Neural progenitor cell (in vitro differentiated cells): ENCODE measurements around the gene CRIM1. TPM values are rescaled to one million over a fixed set of nuclear protein-coding genes. Genes with fewer than 3 reads are reported as not detected.

ENCODE experiments used
- DNase-seq: peaks from one replicate; pipeline ENCODE4 v3.0.0-alpha.2; 2016; ENCODE audit warnings: low spot score
- H2AFZ ChIP-seq: fragments of 200-600 bp; sonication (generic); replicated peaks from 2 replicates; pipeline ENCODE4 v1.6.1; 2016; ENCODE audit warnings: antibody characterized with exemption
- H3F3A ChIP-seq: fragments of 200-600 bp; sonication (generic); 2 replicates; pipeline ENCODE4 v1.6.1; 2016; ENCODE audit warnings: antibody characterized with exemption, low read depth
- H3K27ac ChIP-seq: fragments of 200-600 bp; sonication (generic); 2 replicates; pipeline ENCODE4 v1.5.1; 2016; ENCODE audit warnings: mild to moderate bottlenecking
- H3K27me3 ChIP-seq: fragments of 200-600 bp; sonication (generic); 2 replicates; pipeline ENCODE4 v1.6.1; 2016; ENCODE audit warnings: mild to moderate bottlenecking, moderate library complexity
- H3K36me3 ChIP-seq: fragments of 200-600 bp; sonication (generic); 2 replicates; pipeline ENCODE4 v1.5.1; 2016
- H3K4me1 ChIP-seq: fragments of 200-600 bp; sonication (generic); 2 replicates; pipeline ENCODE4 v1.6.1; 2016; ENCODE audit warnings: mixed run types
- H3K4me2 ChIP-seq: fragments of 200-600 bp; sonication (generic); 2 replicates; pipeline ENCODE4 v1.6.1; 2016
- H3K4me3 ChIP-seq: fragments of 200-600 bp; sonication (generic); 2 replicates; pipeline ENCODE4 v1.5.1; 2016
- H3K79me2 ChIP-seq: fragments of 200-600 bp; sonication (generic); 2 replicates; pipeline ENCODE4 v1.6.1; 2016; ENCODE audit warnings: low read depth
- H3K9ac ChIP-seq: fragments of 200-600 bp; sonication (generic); 2 replicates; pipeline ENCODE4 v1.6.1; 2016
- H3K9me3 ChIP-seq: fragments of 200-600 bp; sonication (generic); 2 replicates; pipeline ENCODE4 v1.5.1; 2016; ENCODE audit warnings: low read depth
- H4K20me1 ChIP-seq: fragments of 200-600 bp; sonication (generic); 2 replicates; pipeline ENCODE4 v1.6.1; 2016; ENCODE audit warnings: low read depth
- H3K27ac Mint-ChIP-seq: 3 replicates; pipeline ENCODE4 v1.8.0; 2021; ENCODE audit warnings: mixed read lengths
- H3K27me3 Mint-ChIP-seq: 2 replicates; pipeline ENCODE4 v1.8.0; 2022; ENCODE audit warnings: low read depth, mild to moderate bottlenecking, inconsistent platforms, moderate library complexity, mixed read lengths; ENCODE audit not compliant: insufficient read depth
- H3K36me3 Mint-ChIP-seq: 3 replicates; pipeline ENCODE4 v1.8.0; 2021; ENCODE audit warnings: mixed read lengths
- H3K4me1 Mint-ChIP-seq: 3 replicates; pipeline ENCODE4 v1.8.0; 2021; ENCODE audit warnings: mixed read lengths
- H3K4me3 Mint-ChIP-seq: 3 replicates; pipeline ENCODE4 v1.8.0; 2021; ENCODE audit warnings: mild to moderate bottlenecking, moderate library complexity, mixed read lengths
- H3K9me3 Mint-ChIP-seq: 3 replicates; pipeline ENCODE4 v1.8.0; 2020; ENCODE audit warnings: mixed read lengths
- CTCF ChIP-seq: fragments of 200-600 bp; sonication (generic); IDR thresholded peaks from 2 replicates; pipeline ENCODE4 v1.5.1; 2017; ENCODE audit warnings: antibody characterized with exemption, mild to moderate bottlenecking
- EZH2 ChIP-seq: fragments of 200-600 bp; sonication (generic); IDR thresholded peaks from 2 replicates; pipeline ENCODE4 v1.6.1; 2017; ENCODE audit warnings: antibody characterized with exemption, mild to moderate bottlenecking, moderate library complexity
- EZH2phosphoT487 ChIP-seq: fragments of 200-600 bp; sonication (generic); IDR thresholded peaks from 2 replicates; pipeline ENCODE4 v1.6.1; 2017; ENCODE audit warnings: antibody characterized with exemption
- total RNA-seq: library from RNA; depleted of rRNA; stranded (reverse); fragments of >200 nt; gene quantifications from 2 replicates; pipeline ENCODE4 v1.2.3, GENCODE V29; 2015; ENCODE audit warnings: low replicate concordance

CRIM1 gene
- total RNA-seq, 1 donor from 2014 or later = 4.9 TPM

GRCh38 chr2:36329746-36330472 lies 25.7 kb upstream of the CRIM1 start:
- no peaks in the 10 kb centered on the region for H4K20me1 ChIP-seq
- no peak overlapping the region for H3K4me2 ChIP-seq
- H3F3A ChIP-seq = no peaks in the 10 kb centered on the region
- Mint-ChIP-seq H3K27me3 (no peaks in the 10 kb centered on the region), H3K9me3 (no peaks in the 10 kb centered on the region), H3K4me1 (no peaks in the 10 kb centered on the region), H3K36me3 (no peaks in the 10 kb centered on the region), H3K4me3 (no peak overlapping the region), H3K27ac (no peak overlapping the region)
- H3K9me3 ChIP-seq = no peaks in the 10 kb centered on the region
- no peak overlapping the region for H2AFZ ChIP-seq
- H3K36me3 ChIP-seq = no peaks in the 10 kb centered on the region
- no peak for DNase-seq
- H3K79me2 ChIP-seq = no peaks in the 10 kb centered on the region
- H3K9ac ChIP-seq = no peak overlapping the region
- no peak for TF ChIP-seq EZH2phosphoT487
- no peak for TF ChIP-seq EZH2
- no peak for TF ChIP-seq CTCF
- no peaks in the 10 kb centered on the region for H3K4me1 ChIP-seq
- H3K27me3 ChIP-seq = no peaks in the 10 kb centered on the region
- H3K4me3 ChIP-seq = no peak overlapping the region
- H3K27ac ChIP-seq = no peak overlapping the region

GRCh38 chr2:36330473-36331395 lies 24.8 kb upstream of the CRIM1 start:
- TF ChIP-seq CTCF (no peak), EZH2phosphoT487 (no peak), EZH2 (no peak)
- Histone ChIP-seq H3K9ac (no peak overlapping the region), H3F3A (no peaks in the 10 kb centered on the region), H3K4me1 (no peaks in the 10 kb centered on the region), H3K4me2 (no peak overlapping the region), H3K36me3 (no peaks in the 10 kb centered on the region), H3K9me3 (no peaks in the 10 kb centered on the region), H3K27me3 (no peaks in the 10 kb centered on the region), H3K27ac (no peak overlapping the region), H3K79me2 (no peaks in the 10 kb centered on the region), H2AFZ (no peak overlapping the region), H4K20me1 (no peaks in the 10 kb centered on the region), H3K4me3 (no peak overlapping the region)
- no peak overlapping the region for H3K4me3 Mint-ChIP-seq
- no peak for DNase-seq
- H3K9me3 Mint-ChIP-seq = no peaks in the 10 kb centered on the region
- no peak overlapping the region for H3K27ac Mint-ChIP-seq
- no peaks in the 10 kb centered on the region for H3K36me3 Mint-ChIP-seq
- H3K4me1 Mint-ChIP-seq = no peaks in the 10 kb centered on the region
- no peaks in the 10 kb centered on the region for H3K27me3 Mint-ChIP-seq

- Mint-ChIP-seq H3K36me3 (no peaks in the 10 kb centered on the region), H3K9me3 (no peaks in the 10 kb centered on the region), H3K4me1 (no peaks in the 10 kb centered on the region), H3K27ac (no peak overlapping the region), H3K4me3 (no peak overlapping the region), H3K27me3 (no peaks in the 10 kb centered on the region)
- TF ChIP-seq CTCF = peak; percentile 6
- no peak for TF ChIP-seq EZH2phosphoT487
- H4K20me1 ChIP-seq = no peaks in the 10 kb centered on the region
- no peaks in the 10 kb centered on the region for H3F3A ChIP-seq
- H3K4me1 ChIP-seq = no peaks in the 10 kb centered on the region
- H3K9ac ChIP-seq = no peak overlapping the region
- H3K79me2 ChIP-seq = no peaks in the 10 kb centered on the region
- H3K4me2 ChIP-seq = no peak overlapping the region
- no peaks in the 10 kb centered on the region for H3K27me3 ChIP-seq
- no peak overlapping the region for H2AFZ ChIP-seq
- H3K9me3 ChIP-seq = no peaks in the 10 kb centered on the region
- no peak overlapping the region for H3K27ac ChIP-seq
- H3K36me3 ChIP-seq = no peaks in the 10 kb centered on the region
- no peak overlapping the region for H3K4me3 ChIP-seq
- no peak for DNase-seq
These were observed 22.1 kb upstream of the CRIM1 start for GRCh38 chr2:36333350-36334012.
